Vagina (tissue), 2 donors: Measurements from ENCODE around the gene PTK6. TPM values are rescaled to one million over a fixed set of nuclear protein-coding genes. Genes with fewer than 3 reads are reported as not detected.

Experiments
- DNase-seq, 2 donors: peaks; one replicate each; pipeline ENCODE4 v3.0.0-alpha.2; 2017; ENCODE audit errors: extremely low spot score in 2 of 2
- H3K27ac ChIP-seq: fragments of 200-600 bp; sonication (generic); one replicate; pipeline ENCODE4 v1.5.1; 2019
- H3K27me3 ChIP-seq: fragments of 200-600 bp; sonication (generic); one replicate; pipeline ENCODE4 v1.5.1; 2019
- H3K36me3 ChIP-seq, 2 donors: fragments of 200-600 bp; sonication (generic); one replicate each; pipeline ENCODE4 v1.5.1; 2017 to 2019
- H3K4me1 ChIP-seq: fragments of 200-600 bp; sonication (generic); one replicate; pipeline ENCODE4 v1.5.1; 2019
- H3K4me3 ChIP-seq, 2 donors: fragments of 200-600 bp; sonication (generic); 1 replicate in 1 of 2; 2 replicates in 1 of 2; pipeline ENCODE4 v1.5.1; 2016 to 2019
- H3K9me3 ChIP-seq: fragments of 200-600 bp; sonication (generic); one replicate; pipeline ENCODE4 v1.5.1; 2019
- CTCF ChIP-seq, 3 experiments: fragments of 450-650 bp in 2 of 3; fragments of 200-600 bp in 1 of 3; sonication (generic) in 1 of 3; IDR thresholded peaks; one replicate each; pipeline ENCODE4 v1.5.1; 2017 to 2019; ENCODE audit warnings: antibody characterized with exemption in 3 of 3, mild to moderate bottlenecking in 2 of 3, moderate library complexity in 2 of 3
- POLR2A ChIP-seq, 2 donors: fragments of 450-650 bp; IDR thresholded peaks; one replicate each; pipeline ENCODE4 v1.6.1; 2017; ENCODE audit warnings: antibody characterized with exemption in 2 of 2, mild to moderate bottlenecking in 2 of 2, moderate library complexity in 2 of 2
- POLR2AphosphoS5 ChIP-seq, 2 donors: sonication (generic); formaldehyde crosslinking; IDR thresholded peaks; one replicate each; pipeline ENCODE4 v1.9.0; 2017; ENCODE audit warnings: antibody characterized with exemption in 2 of 2, mild to moderate bottlenecking in 2 of 2, low read depth in 1 of 2; ENCODE audit not compliant: insufficient read depth in 1 of 2
- intact Hi-C: fragments of 100-400 bp; cut with DNase I; formaldehyde crosslinking; loops from one replicate; pipeline ENCODE4 v1.15.1; 2023
- total RNA-seq: library from RNA; depleted of rRNA; stranded (reverse); fragments of >200 nt; gene quantifications from one replicate; pipeline ENCODE4 v1.2.3, GENCODE V29; 2016

The PTK6 gene
- total RNA-seq = 25.8 TPM

GRCh38 chr20:63536997-63537524, at the start of gene PTK6:
TSS of gene PTK6 (minus strand) at chr20:63537376. CDS start at chr20:63537314, 62 bp downstream.
- Histone ChIP-seq H3K4me3 (peak within 1 kb of the TSS; percentile 28 to 42), H3K27me3 (no peaks in the 10 kb centered on the region), H3K4me1 (peaks cover 47% of the 10 kb centered on the region), H3K27ac (peak within 1 kb of the TSS; percentile 65), H3K36me3 (no peaks in the 10 kb centered on the region), H3K9me3 (no peaks in the 10 kb centered on the region)
- DNase-seq = no peak
- TF ChIP-seq POLR2A (IDR thresholded peaks at IDR 0.05) = no peak
- TF ChIP-seq POLR2AphosphoS5 (IDR thresholded peaks at IDR 0.05; ENCODE audit: insufficient read depth in 1 of 2, low read depth in 1 of 2) = no peak
- no peak for TF ChIP-seq CTCF (IDR thresholded peaks at IDR 0.05)
- intact Hi-C loops = loop anchor here (2.0 kb wide), 1 partner anchor 438 kb away; no protein-coding TSS in a partner anchor

DNA sequence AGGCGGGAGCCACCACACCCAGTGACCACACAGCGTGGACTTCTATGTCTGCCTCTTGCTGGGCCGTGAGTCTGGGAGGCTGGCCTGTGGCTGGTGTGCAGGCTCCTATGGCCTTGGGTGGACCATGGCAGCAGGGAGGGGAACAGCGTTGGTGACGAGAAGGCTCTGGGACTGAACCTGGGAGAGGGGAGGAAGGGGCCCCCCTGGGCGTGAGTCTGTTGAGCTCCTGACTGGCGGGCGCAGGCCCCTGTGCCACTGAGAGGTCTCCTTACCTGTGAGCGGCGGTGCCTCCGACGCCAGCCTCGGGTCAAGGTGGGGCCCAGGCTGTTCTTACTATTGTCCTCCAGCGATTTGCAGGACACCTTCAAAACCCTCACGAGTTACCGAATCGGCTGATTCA, 49.6 kb upstream of the PTK6 start:
- no peak for DNase-seq
- H3K4me3 ChIP-seq = no peak overlapping the region
- H3K36me3 ChIP-seq = peaks cover 0 to 20% of the 10 kb centered on the region in 2 donors
- H3K9me3 ChIP-seq = no peaks in the 10 kb centered on the region
- H3K4me1 ChIP-seq = no peaks in the 10 kb centered on the region
- no peaks in the 10 kb centered on the region for H3K27me3 ChIP-seq
- no peak overlapping the region for H3K27ac ChIP-seq
- intact Hi-C loops = no loop called here
- TF ChIP-seq POLR2A (IDR thresholded peaks at IDR 0.05) = no peak
- TF ChIP-seq CTCF (IDR thresholded peaks at IDR 0.05) = no peak
- no peak for TF ChIP-seq POLR2AphosphoS5 (IDR thresholded peaks at IDR 0.05; ENCODE audit: insufficient read depth in 1 of 2, low read depth in 1 of 2)

- peaks cover 0 to 11% of the 10 kb centered on the region in 2 donors for H3K36me3 ChIP-seq
- TF ChIP-seq POLR2A (IDR thresholded peaks at IDR 0.05) (no peak), POLR2AphosphoS5 (IDR thresholded peaks at IDR 0.05; ENCODE audit: insufficient read depth in 1 of 2, low read depth in 1 of 2) (no peak), CTCF (IDR thresholded peaks at IDR 0.05) (no peak)
- H3K9me3 ChIP-seq = no peaks in the 10 kb centered on the region
- no peak for DNase-seq
- H3K27ac ChIP-seq = no peak overlapping the region
- no peak overlapping the region for H3K4me3 ChIP-seq
- H3K4me1 ChIP-seq = no peaks in the 10 kb centered on the region
- no peaks in the 10 kb centered on the region for H3K27me3 ChIP-seq
- intact Hi-C loops = no loop called here
Observed at GRCh38 chr20:63585616-63586565, 48.7 kb upstream of the PTK6 start.

DNA sequence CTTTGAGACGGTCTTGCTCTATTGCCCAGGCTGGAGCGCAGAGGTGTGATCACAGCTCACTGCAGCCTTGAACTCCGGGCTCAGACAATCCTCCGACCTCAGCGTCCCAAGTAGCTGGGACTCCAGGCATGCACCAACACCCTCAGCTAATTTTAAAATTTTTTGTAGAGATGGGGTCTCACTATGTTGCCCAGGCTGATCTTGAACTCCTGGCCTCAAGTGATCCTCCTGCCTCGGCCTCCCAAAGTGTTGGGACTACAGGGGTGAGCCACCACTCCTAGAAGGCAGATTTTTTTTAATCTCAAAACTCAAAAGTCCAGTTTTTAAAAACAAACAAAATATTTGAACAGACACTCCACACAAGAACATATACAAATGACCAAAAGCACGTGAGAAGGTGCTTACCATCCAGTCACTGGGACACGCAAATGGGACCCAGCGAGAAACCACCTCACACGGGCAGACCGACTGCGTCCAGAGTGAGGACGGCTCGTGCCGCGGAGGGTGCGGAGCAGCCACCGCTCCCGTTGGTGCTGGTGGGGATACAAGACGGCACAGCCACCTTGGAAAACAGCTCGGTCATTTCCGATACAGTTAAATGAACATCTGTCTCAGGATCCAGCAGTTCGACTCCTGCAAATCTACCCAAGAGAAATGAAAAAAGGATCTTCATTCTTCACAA, 45.3 kb upstream of the PTK6 start:
- H3K4me1 ChIP-seq = no peaks in the 10 kb centered on the region
- H3K36me3 ChIP-seq = no peaks in the 10 kb centered on the region
- DNase-seq = no peak
- TF ChIP-seq POLR2A (IDR thresholded peaks at IDR 0.05) (no peak), POLR2AphosphoS5 (IDR thresholded peaks at IDR 0.05; ENCODE audit: insufficient read depth in 1 of 2, low read depth in 1 of 2) (no peak), CTCF (IDR thresholded peaks at IDR 0.05) (no peak)
- H3K4me3 ChIP-seq = no peak overlapping the region
- no peaks in the 10 kb centered on the region for H3K27me3 ChIP-seq
- H3K27ac ChIP-seq = no peak overlapping the region
- intact Hi-C loops = no loop called here
- no peaks in the 10 kb centered on the region for H3K9me3 ChIP-seq
